OCI-LY1 (cell line): ENCODE measurements around the gene TMEM40.
"Not testable (repeated sequence)": the region's sequence is repeated elsewhere in the genome, so short reads cannot be mapped to it uniquely, and the experiment has no call there.

Experiments
- H2AFZ ChIP-seq: fragments of 200-600 bp; sonication (generic), shearing (Covaris generic); 2 replicates; pipeline ENCODE4 v1.6.0; 2014; ENCODE audit warnings: antibody characterized with exemption, mild to moderate bottlenecking, low read length
- H3F3A ChIP-seq: fragments of 200-600 bp; sonication (generic), shearing (Covaris generic); 2 replicates; pipeline ENCODE4 v1.6.0; 2014; ENCODE audit warnings: mild to moderate bottlenecking, antibody characterized with exemption, low read length, moderate library complexity; ENCODE audit not compliant: insufficient read depth
- H3K27ac ChIP-seq: fragments of 200-600 bp; sonication (generic); 2 replicates; pipeline ENCODE4 v1.5.1; 2014; ENCODE audit warnings: low read length, mixed run types, mild to moderate bottlenecking, low read depth; ENCODE audit not compliant: poor library complexity, severe bottlenecking
- H3K27me3 ChIP-seq: fragments of 200-600 bp; sonication (generic); 2 replicates; pipeline ENCODE4 v1.6.0; 2014; ENCODE audit warnings: antibody characterized with exemption, mild to moderate bottlenecking, low read length, moderate library complexity; ENCODE audit not compliant: insufficient read depth
- H3K36me3 ChIP-seq: fragments of 200-600 bp; sonication (generic); 2 replicates; pipeline ENCODE4 v1.6.1; 2014; ENCODE audit warnings: mild to moderate bottlenecking, antibody characterized with exemption, low read length, moderate library complexity, mixed read lengths; ENCODE audit not compliant: insufficient read depth
- H3K4me1 ChIP-seq: fragments of 200-600 bp; sonication (generic); 2 replicates; pipeline ENCODE4 v1.5.1; 2014; ENCODE audit warnings: mild to moderate bottlenecking, low read length, moderate library complexity; ENCODE audit not compliant: insufficient read depth, severe bottlenecking
- H3K4me2 ChIP-seq: fragments of 200-600 bp; sonication (generic), shearing (Covaris generic); 2 replicates; pipeline ENCODE4 v1.6.1; 2014; ENCODE audit warnings: low read length
- H3K4me3 ChIP-seq: fragments of 200-600 bp; sonication (generic); 2 replicates; pipeline ENCODE4 v1.5.1; 2014; ENCODE audit warnings: low read length, low read depth, mild to moderate bottlenecking, mixed read lengths; ENCODE audit not compliant: poor library complexity, severe bottlenecking
- H3K79me2 ChIP-seq: fragments of 200-600 bp; shearing (Covaris generic); 2 replicates; pipeline ENCODE4 v1.6.1; 2016; ENCODE audit warnings: mixed run types, low read length, mixed read lengths; ENCODE audit not compliant: insufficient read depth
- H3K9ac ChIP-seq: fragments of 200-600 bp; sonication (generic), shearing (Covaris generic); 2 replicates; pipeline ENCODE4 v1.6.1; 2014; ENCODE audit warnings: mild to moderate bottlenecking, low read length, mixed read lengths
- H3K9me2 ChIP-seq: fragments of 200-600 bp; sonication (generic), shearing (Covaris generic); 2 replicates; pipeline ENCODE4 v1.6.1; 2014; ENCODE audit warnings: low read depth, mild to moderate bottlenecking, low read length, mixed read lengths
- H3K9me3 ChIP-seq: fragments of 200-600 bp; shearing (Covaris generic); 2 replicates; pipeline ENCODE4 v1.6.1; 2014; ENCODE audit warnings: low read length, mixed read lengths
- H4K20me1 ChIP-seq: fragments of 200-600 bp; sonication (generic), shearing (Covaris generic); 2 replicates; pipeline ENCODE4 v1.6.0; 2016; ENCODE audit warnings: mild to moderate bottlenecking, low read length; ENCODE audit not compliant: insufficient read depth
- EZH2 ChIP-seq: fragments of 200-600 bp; sonication (generic), shearing (Covaris generic); IDR thresholded peaks from 2 replicates; pipeline ENCODE4 v1.8.0; 2017; ENCODE audit warnings: borderline replicate concordance, mixed run types, mild to moderate bottlenecking, antibody characterized with exemption, low read length, moderate library complexity, mixed read lengths
- TF ChIP-seq, protein P1 (sequence below): fragments of 200-600 bp; sonication (generic), shearing (Covaris generic); IDR thresholded peaks from 2 replicates; pipeline ENCODE4 v1.5.1; 2017; ENCODE audit warnings: mild to moderate bottlenecking, antibody characterized with exemption, low read length, moderate library complexity, mixed read lengths

The TMEM40 gene

DNA sequence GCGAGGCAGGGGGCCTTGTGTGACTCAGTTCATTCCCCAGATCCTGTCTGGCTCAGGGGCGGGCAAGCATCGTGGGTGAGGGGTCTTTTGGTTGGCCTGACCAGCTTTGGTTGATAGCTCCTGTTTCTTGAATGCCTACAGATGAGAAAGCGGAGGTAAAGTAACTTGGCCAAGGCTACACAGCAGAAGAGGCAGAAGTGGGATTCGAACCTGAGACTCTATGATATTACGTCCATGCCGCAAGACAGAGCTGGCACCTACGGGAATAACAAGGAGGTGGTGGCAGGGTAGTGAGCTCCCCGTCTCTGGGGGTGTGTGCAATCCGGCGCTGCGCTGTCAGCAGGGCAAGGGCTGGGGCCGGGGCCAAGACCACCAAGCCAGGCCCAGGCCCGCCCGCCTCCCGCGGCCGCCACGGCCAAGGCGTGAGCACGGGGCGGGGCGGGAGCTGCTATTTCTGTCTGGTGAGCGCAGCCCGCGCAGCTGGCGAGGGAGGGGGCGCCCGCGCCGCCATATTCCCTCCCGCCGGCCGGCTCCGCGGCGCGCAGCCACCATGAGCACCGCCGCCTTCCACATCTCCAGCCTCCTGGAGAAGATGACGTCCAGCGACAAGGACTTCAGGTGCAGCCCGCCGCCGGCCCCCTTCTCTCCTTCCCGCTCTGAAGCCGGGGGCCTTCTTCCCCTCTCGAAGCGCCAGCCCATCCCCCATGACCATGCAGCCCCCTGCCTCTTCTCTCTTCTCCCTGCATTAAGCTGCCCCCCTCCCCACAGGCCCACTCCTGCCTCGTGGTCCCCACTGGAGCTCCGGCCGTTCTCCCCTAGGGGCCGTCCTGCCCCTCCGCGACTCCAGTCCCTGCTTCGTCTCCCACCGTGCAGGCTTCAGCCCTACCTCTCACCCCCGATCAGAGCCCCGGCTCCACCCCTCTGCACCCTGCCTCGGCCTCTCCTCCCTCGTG is 37.4 kb upstream of the TMEM40 start, which contains the start of gene CAND2:
Gene CAND2, plus strand, starts transcription at position 510 of the 953 bp plus-strand sequence. Its CDS starts 41 bp downstream, at position 551.
- Histone ChIP-seq H4K20me1 (no peaks in the 10 kb centered on the region), H3K27me3 (peaks cover 6% of the 10 kb centered on the region; the same call in 1 of the 2 replicates), H3K79me2 (no peaks in the 10 kb centered on the region), H3K36me3 (no peaks in the 10 kb centered on the region), H2AFZ (no peak within 1 kb of the TSS), H3K4me3 (peak within 1 kb of the TSS; percentile 60), H3K27ac (no peak within 1 kb of the TSS), H3K4me1 (peaks cover 4% of the 10 kb centered on the region), H3F3A (no peaks in the 10 kb centered on the region), H3K9me2 (no peaks in the 10 kb centered on the region), H3K4me2 (peak within 1 kb of the TSS; percentile 71), H3K9me3 (no peaks in the 10 kb centered on the region), H3K9ac (peak within 1 kb of the TSS; percentile 54)
- TF ChIP-seq, protein P1, sequence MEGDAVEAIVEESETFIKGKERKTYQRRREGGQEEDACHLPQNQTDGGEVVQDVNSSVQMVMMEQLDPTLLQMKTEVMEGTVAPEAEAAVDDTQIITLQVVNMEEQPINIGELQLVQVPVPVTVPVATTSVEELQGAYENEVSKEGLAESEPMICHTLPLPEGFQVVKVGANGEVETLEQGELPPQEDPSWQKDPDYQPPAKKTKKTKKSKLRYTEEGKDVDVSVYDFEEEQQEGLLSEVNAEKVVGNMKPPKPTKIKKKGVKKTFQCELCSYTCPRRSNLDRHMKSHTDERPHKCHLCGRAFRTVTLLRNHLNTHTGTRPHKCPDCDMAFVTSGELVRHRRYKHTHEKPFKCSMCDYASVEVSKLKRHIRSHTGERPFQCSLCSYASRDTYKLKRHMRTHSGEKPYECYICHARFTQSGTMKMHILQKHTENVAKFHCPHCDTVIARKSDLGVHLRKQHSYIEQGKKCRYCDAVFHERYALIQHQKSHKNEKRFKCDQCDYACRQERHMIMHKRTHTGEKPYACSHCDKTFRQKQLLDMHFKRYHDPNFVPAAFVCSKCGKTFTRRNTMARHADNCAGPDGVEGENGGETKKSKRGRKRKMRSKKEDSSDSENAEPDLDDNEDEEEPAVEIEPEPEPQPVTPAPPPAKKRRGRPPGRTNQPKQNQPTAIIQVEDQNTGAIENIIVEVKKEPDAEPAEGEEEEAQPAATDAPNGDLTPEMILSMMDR: no peak
- TF ChIP-seq EZH2: no peak

DNA sequence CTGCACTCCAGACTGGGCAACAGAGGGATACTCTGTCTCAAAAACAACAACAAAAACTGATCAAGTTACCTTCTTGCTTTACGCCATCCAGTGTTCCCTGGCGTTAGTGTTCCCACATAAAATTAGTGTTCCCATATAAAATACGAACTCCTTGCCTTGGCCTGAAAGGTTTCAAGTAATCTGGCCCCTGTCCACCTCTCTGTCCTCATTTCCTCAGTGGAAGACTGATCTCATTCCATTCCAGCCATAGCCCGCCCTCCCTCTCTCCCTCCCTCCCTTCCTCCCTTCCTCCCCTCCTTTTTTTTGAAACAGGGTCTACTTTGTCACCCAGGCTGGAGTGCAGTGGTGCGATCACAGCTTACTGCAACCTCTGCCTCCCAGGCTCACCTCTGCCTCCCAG is 34.6 kb upstream of the TMEM40 start:
- Histone ChIP-seq H3K27ac (no peak overlapping the region), H3K4me2 (no peak overlapping the region), H2AFZ (no peak overlapping the region), H3K4me1 (peaks cover 4% of the 10 kb centered on the region), H3K79me2 (no peaks in the 10 kb centered on the region), H3F3A (no peaks in the 10 kb centered on the region), H3K9me3 (no peaks in the 10 kb centered on the region), H3K9me2 (no peaks in the 10 kb centered on the region), H3K27me3 (peaks cover 6% of the 10 kb centered on the region; the same call in 1 of the 2 replicates), H4K20me1 (no peaks in the 10 kb centered on the region), H3K4me3 (no peak overlapping the region), H3K36me3 (no peaks in the 10 kb centered on the region), H3K9ac (no peak overlapping the region)
- TF ChIP-seq, protein P1: no peak
- no peak for TF ChIP-seq EZH2

DNA sequence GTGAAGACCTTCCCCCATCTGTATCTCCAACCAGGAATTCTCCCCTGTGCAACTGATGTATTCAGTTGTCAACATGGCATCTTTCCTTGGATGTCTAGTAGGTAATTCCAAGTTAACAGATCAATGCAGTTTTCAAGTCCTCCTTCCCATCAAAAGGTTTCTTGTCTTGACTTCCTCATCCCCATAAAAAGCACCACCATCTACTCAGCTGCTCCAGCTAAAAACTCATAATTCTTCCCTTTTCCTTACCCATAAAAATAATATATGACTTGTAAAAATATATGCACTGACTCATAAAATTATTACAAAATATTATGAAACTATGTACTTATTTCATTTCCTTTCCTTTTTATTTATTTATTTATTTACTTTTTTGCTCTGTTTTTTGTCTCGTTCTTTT is 32.4 kb upstream of the TMEM40 start:
- no peaks in the 10 kb centered on the region for H3K36me3 ChIP-seq
- no peak overlapping the region for H3K4me2 ChIP-seq
- no peak overlapping the region for H3K27ac ChIP-seq
- no peak for TF ChIP-seq EZH2
- TF ChIP-seq, protein P1: no peak
- H3K9me2 ChIP-seq: no peaks in the 10 kb centered on the region
- no peaks in the 10 kb centered on the region for H4K20me1 ChIP-seq
- H3K4me3 ChIP-seq: no peak overlapping the region
- peaks cover 6% of the 10 kb centered on the region; the same call in 1 of the 2 replicates for H3K27me3 ChIP-seq
- H3K9ac ChIP-seq: no peak overlapping the region
- no peak overlapping the region for H2AFZ ChIP-seq
- H3F3A ChIP-seq: no peaks in the 10 kb centered on the region
- no peaks in the 10 kb centered on the region for H3K9me3 ChIP-seq
- no peaks in the 10 kb centered on the region for H3K4me1 ChIP-seq
- no peaks in the 10 kb centered on the region for H3K79me2 ChIP-seq

DNA sequence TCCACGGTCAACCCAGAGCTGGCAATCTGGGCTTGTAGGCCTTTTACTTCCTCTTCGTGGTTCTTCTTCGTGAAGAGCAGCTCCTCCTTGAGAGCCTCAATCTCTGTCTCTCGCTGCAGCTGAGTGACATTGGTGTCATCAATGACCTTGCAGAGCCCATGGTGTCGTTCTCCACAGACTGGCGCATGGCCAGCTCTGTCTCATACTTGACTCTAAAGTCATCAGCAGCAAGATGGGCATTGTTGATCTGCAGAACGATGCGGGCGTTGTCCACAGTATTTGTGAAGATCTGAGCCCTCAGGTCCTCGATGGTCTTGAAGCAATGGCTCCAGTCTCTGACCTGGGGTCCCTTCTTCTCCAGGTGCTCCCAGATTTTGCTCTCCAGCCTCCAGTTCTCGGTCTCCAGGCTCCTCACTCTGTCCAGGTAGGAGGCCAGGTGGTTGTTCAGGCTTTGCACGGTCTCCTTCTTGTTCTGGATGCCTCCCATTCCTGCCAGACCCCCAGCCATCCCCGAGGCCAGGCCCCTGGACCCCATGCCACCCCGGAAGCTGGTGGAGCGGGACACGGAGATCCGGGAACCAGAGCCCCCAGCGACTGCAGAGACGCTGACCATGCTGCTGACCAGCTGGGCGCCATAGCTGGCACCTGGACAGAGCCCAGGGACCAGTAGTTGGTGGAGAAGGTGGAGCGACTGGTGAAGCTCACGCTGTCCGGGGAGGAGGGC is 29.1 kb upstream of the TMEM40 start:
- not testable (repeated sequence) for H3K9me2 ChIP-seq, H3K9ac ChIP-seq, H2AFZ ChIP-seq, H3K36me3 ChIP-seq, H3K4me1 ChIP-seq, H3K27ac ChIP-seq, H3K79me2 ChIP-seq, H3K4me3 ChIP-seq, H3K27me3 ChIP-seq, H4K20me1 ChIP-seq, H3F3A ChIP-seq, H3K9me3 ChIP-seq, H3K4me2 ChIP-seq
